Activated CD4-positive, alpha-beta memory T cell treated with anti-CD3 and anti-CD28 coated beads, Interleukin-2, amount 10 ng/mL, durations not matched to agents 7 days and 5 days (primary cell): ENCODE data around the gene PGM3. TPM values are rescaled to one million over a fixed set of nuclear protein-coding genes. Genes with fewer than 3 reads are reported as not detected.
A peak's percentile ranks its signal among the peaks of the same experiment; 100 is the strongest.

Experiments
- CTCF ChIA-PET: fragments of 350-600 bp; sonication (Branson Sonifier 250); formaldehyde crosslinking; loops from one replicate; lab custom pipeline; 2021; ENCODE audit warnings: antibody characterized with exemption, inconsistent platforms; lab: Charles Lee
- POLR2A ChIA-PET: fragments of 350-600 bp; sonication (Branson Sonifier 250); formaldehyde crosslinking; loops from one replicate; lab custom pipeline; 2021; ENCODE audit warnings: antibody characterized with exemption; lab: Charles Lee
- DNase-seq: peaks from one replicate; pipeline ENCODE4 v3.0.0-alpha.2; 2020
- H3K27ac Mint-ChIP-seq: one replicate; pipeline ENCODE4 v1.8.0; 2021; ENCODE audit warnings: mild to moderate bottlenecking, mixed read lengths
- H3K27me3 Mint-ChIP-seq: one replicate; pipeline ENCODE4 v1.8.0; 2021; ENCODE audit warnings: mixed read lengths
- H3K36me3 Mint-ChIP-seq: one replicate; pipeline ENCODE4 v1.8.0; 2021; ENCODE audit warnings: low read depth, mixed read lengths
- H3K4me1 Mint-ChIP-seq: one replicate; pipeline ENCODE4 v1.8.0; 2021; ENCODE audit warnings: mixed read lengths
- H3K4me3 Mint-ChIP-seq: one replicate; pipeline ENCODE4 v1.8.0; 2021; ENCODE audit warnings: mild to moderate bottlenecking, mixed read lengths
- H3K9me3 Mint-ChIP-seq: one replicate; pipeline ENCODE4 v1.8.0; 2021; ENCODE audit warnings: mixed read lengths
- total RNA-seq, 2 experiments: library from RNA; stranded (reverse); gene quantifications; one replicate each; pipeline ENCODE4 v1.2.3, GENCODE V29; 2021

Gene PGM3
- total RNA-seq: 10 to 100 TPM; 18.6 to 20.7 TPM

- H3K4me3 Mint-ChIP-seq: peak within 1 kb of the TSS; percentile 95
- DNase-seq: peak; percentile 92
- no peaks in the 10 kb centered on the region for H3K9me3 Mint-ChIP-seq
- peaks cover 46% of the 10 kb centered on the region for H3K4me1 Mint-ChIP-seq
- no peaks in the 10 kb centered on the region for H3K27me3 Mint-ChIP-seq
- H3K27ac Mint-ChIP-seq: peak within 1 kb of the TSS; percentile 79
- H3K36me3 Mint-ChIP-seq: peaks cover 33% of the 10 kb centered on the region
- CTCF ChIA-PET: interaction anchor here (1.0 to 6.9 kb wide), 4 partner anchors 11 to 941 kb away, joined by 3 to 53 read pairs (median 6); partner anchors contain the start of genes DOP1A and UBE3D
- POLR2A ChIA-PET: interaction anchor here (0.8 to 2.9 kb wide), 4 partner anchors 9 to 945 kb away, joined by 3 to 8 read pairs (median 4); partner anchors contain the start of gene DOP1A
These were observed at the start of gene PGM3, which contains the start of gene RWDD2A for GRCh38 chr6:83192871-83193746. TSS of gene PGM3 (minus strand) at chr6:83193265. CDS start at chr6:83191012, 2,253 bp downstream. TSS of gene RWDD2A (plus strand) at chr6:83193357. CDS start at chr6:83194452, 1,095 bp downstream.

GRCh38 chr6:83231146-83231545, 38.1 kb upstream of the PGM3 start:
- POLR2A ChIA-PET: no interaction called here

GRCh38 chr6:83226517-83226916, 33.5 kb upstream of the PGM3 start:
- no peaks in the 10 kb centered on the region for H3K4me1 Mint-ChIP-seq
- H3K4me3 Mint-ChIP-seq: no peak overlapping the region
- no peaks in the 10 kb centered on the region for H3K36me3 Mint-ChIP-seq
- POLR2A ChIA-PET: no interaction called here
- H3K27me3 Mint-ChIP-seq: peaks cover 3% of the 10 kb centered on the region
- no peaks in the 10 kb centered on the region for H3K9me3 Mint-ChIP-seq
- DNase-seq: no peak
- H3K27ac Mint-ChIP-seq: no peak overlapping the region
- CTCF ChIA-PET: interaction anchor here (2.0 kb wide), 1 partner anchor 286 kb away, joined by 5 read pairs; the partner anchor contains the start of gene PRSS35

More at GRCh38 chr6:83231146-83231545, 38.1 kb upstream of the PGM3 start:
- DNase-seq: no peak
- Mint-ChIP-seq H3K27me3 (peaks cover 8% of the 10 kb centered on the region), H3K4me1 (no peaks in the 10 kb centered on the region), H3K36me3 (no peaks in the 10 kb centered on the region), H3K4me3 (no peak overlapping the region), H3K27ac (no peak overlapping the region), H3K9me3 (no peaks in the 10 kb centered on the region)
- CTCF ChIA-PET: interaction anchor here (1.0 kb wide), 1 partner anchor 284 kb away, joined by 3 read pairs; no protein-coding TSS in a partner anchor

- Mint-ChIP-seq H3K9me3 (no peaks in the 10 kb centered on the region), H3K4me1 (no peaks in the 10 kb centered on the region), H3K27ac (no peak overlapping the region), H3K4me3 (no peak overlapping the region), H3K27me3 (no peaks in the 10 kb centered on the region), H3K36me3 (no peaks in the 10 kb centered on the region)
- DNase-seq: no peak
- ChIA-PET CTCF (interaction anchor here (0.7 to 5.3 kb wide), 14 partner anchors 8 to 314 kb away, joined by 3 to 72 read pairs (median 4); partner anchors contain the start of genes DOP1A, PRSS35 and UBE3D), POLR2A (no interaction called here)
These were observed 28.9 kb upstream of the PGM3 start for GRCh38 chr6:83221889-83222479.

- no peak for DNase-seq
- Mint-ChIP-seq H3K27ac (no peak overlapping the region), H3K36me3 (no peaks in the 10 kb centered on the region), H3K4me1 (no peaks in the 10 kb centered on the region), H3K27me3 (no peaks in the 10 kb centered on the region), H3K4me3 (no peak overlapping the region), H3K9me3 (no peaks in the 10 kb centered on the region)
- ChIA-PET CTCF (interaction anchor here (0.9 to 5.3 kb wide), 8 partner anchors 9 to 315 kb away, joined by 3 to 72 read pairs (median 4); partner anchors contain the start of genes DOP1A, PRSS35 and UBE3D), POLR2A (interaction anchor here (0.7 kb wide), 1 partner anchor 11 kb away, joined by 3 read pairs; no protein-coding TSS in a partner anchor)
These were observed 28.2 kb upstream of the PGM3 start for GRCh38 chr6:83221276-83221675.

GRCh38 chr6:83220121-83220520, 27.1 kb upstream of the PGM3 start:
- DNase-seq: no peak
- CTCF ChIA-PET: interaction anchor here (2.2 to 11.2 kb wide), 4 partner anchors 153 to 294 kb away, joined by 12 to 228 read pairs (median 58); partner anchors contain the start of genes DOP1A, PRSS35 and UBE3D
- Mint-ChIP-seq H3K4me1 (no peaks in the 10 kb centered on the region), H3K36me3 (no peaks in the 10 kb centered on the region), H3K4me3 (no peak overlapping the region), H3K9me3 (no peaks in the 10 kb centered on the region), H3K27ac (no peak overlapping the region), H3K27me3 (no peaks in the 10 kb centered on the region)
- POLR2A ChIA-PET: interaction anchor here (1.3 kb wide), 1 partner anchor 10 kb away, joined by 3 read pairs; no protein-coding TSS in a partner anchor

GRCh38 chr6:83218646-83219045, 25.6 kb upstream of the PGM3 start:
- POLR2A ChIA-PET: no interaction called here

GRCh38 chr6:83216806-83217205, 23.7 kb upstream of the PGM3 start:
- no peaks in the 10 kb centered on the region for H3K9me3 Mint-ChIP-seq
- DNase-seq: no peak
- no peaks in the 10 kb centered on the region for H3K36me3 Mint-ChIP-seq
- H3K4me3 Mint-ChIP-seq: no peak overlapping the region
- H3K27ac Mint-ChIP-seq: no peak overlapping the region
- POLR2A ChIA-PET: interaction anchor here (1.3 kb wide), 1 partner anchor 150 kb away, joined by 4 read pairs; the partner anchor contains the start of gene DOP1A
- H3K4me1 Mint-ChIP-seq: no peaks in the 10 kb centered on the region
- peaks cover 12% of the 10 kb centered on the region for H3K27me3 Mint-ChIP-seq
- CTCF ChIA-PET: interaction anchor here (0.6 to 11.2 kb wide), 3 partner anchors 23 to 150 kb away, joined by 4 to 228 read pairs (median 4); partner anchors contain the start of genes DOP1A, PGM3, RWDD2A and UBE3D

More at GRCh38 chr6:83218646-83219045, 25.6 kb upstream of the PGM3 start:
- Mint-ChIP-seq H3K36me3 (no peaks in the 10 kb centered on the region), H3K27me3 (peaks cover 6% of the 10 kb centered on the region), H3K27ac (no peak overlapping the region), H3K9me3 (no peaks in the 10 kb centered on the region), H3K4me1 (no peaks in the 10 kb centered on the region), H3K4me3 (no peak overlapping the region)
- CTCF ChIA-PET: interaction anchor here (2.2 to 11.2 kb wide), 2 partner anchors 152 to 296 kb away, joined by 12 to 228 read pairs; partner anchors contain the start of genes DOP1A and UBE3D
- no peak for DNase-seq

GRCh38 chr6:83215131-83216047, 22.3 kb upstream of the PGM3 start:
- Mint-ChIP-seq H3K36me3 (no peaks in the 10 kb centered on the region), H3K9me3 (no peaks in the 10 kb centered on the region), H3K4me1 (no peaks in the 10 kb centered on the region), H3K4me3 (no peak overlapping the region), H3K27me3 (peaks cover 17% of the 10 kb centered on the region), H3K27ac (no peak overlapping the region)
- ChIA-PET POLR2A (interaction anchor here (1.0 to 1.8 kb wide), 3 partner anchors 22 to 148 kb away, joined by 3 to 9 read pairs (median 4); partner anchors contain the start of genes DOP1A, PGM3 and RWDD2A), CTCF (interaction anchor here (0.7 to 11.2 kb wide), 8 partner anchors 11 to 299 kb away, joined by 3 to 228 read pairs (median 6); partner anchors contain the start of genes DOP1A, PGM3, PRSS35 and RWDD2A)
- DNase-seq: peak; percentile 68

- H3K27me3 Mint-ChIP-seq: peaks cover 8% of the 10 kb centered on the region
- no peak overlapping the region for H3K27ac Mint-ChIP-seq
- H3K4me3 Mint-ChIP-seq: no peak overlapping the region
- no peaks in the 10 kb centered on the region for H3K36me3 Mint-ChIP-seq
- no peaks in the 10 kb centered on the region for H3K4me1 Mint-ChIP-seq
- no peak for DNase-seq
- POLR2A ChIA-PET: no interaction called here
- H3K9me3 Mint-ChIP-seq: no peaks in the 10 kb centered on the region
- CTCF ChIA-PET: no interaction called here
These were observed 9.0 kb upstream of the PGM3 start for GRCh38 chr6:83202031-83202430.

GRCh38 chr6:83199863-83200225, 6.8 kb upstream of the PGM3 start:
- DNase-seq: no peak
- ChIA-PET CTCF (interaction anchor here (1.4 kb wide), 1 partner anchor 133 kb away, joined by 6 read pairs; the partner anchor contains the start of gene DOP1A), POLR2A (no interaction called here)
- no peaks in the 10 kb centered on the region for H3K27me3 Mint-ChIP-seq
- H3K4me1 Mint-ChIP-seq: peaks cover 4% of the 10 kb centered on the region
- no peaks in the 10 kb centered on the region for H3K9me3 Mint-ChIP-seq
- no peak overlapping the region for H3K27ac Mint-ChIP-seq
- peaks cover 6% of the 10 kb centered on the region for H3K36me3 Mint-ChIP-seq
- no peak overlapping the region for H3K4me3 Mint-ChIP-seq
